Putamen (tissue), 1 donor: ENCODE results near the gene ZNF652.
"Not testable (repeated sequence)": the region's sequence is repeated elsewhere in the genome, so short reads cannot be mapped to it uniquely, and the experiment has no call there.

ENCODE experiments used
- DNase-seq: peaks from one replicate; pipeline ENCODE4 v3.0.0-alpha.2; 2016; ENCODE audit warnings: low spot score

The ZNF652 gene

DNA sequence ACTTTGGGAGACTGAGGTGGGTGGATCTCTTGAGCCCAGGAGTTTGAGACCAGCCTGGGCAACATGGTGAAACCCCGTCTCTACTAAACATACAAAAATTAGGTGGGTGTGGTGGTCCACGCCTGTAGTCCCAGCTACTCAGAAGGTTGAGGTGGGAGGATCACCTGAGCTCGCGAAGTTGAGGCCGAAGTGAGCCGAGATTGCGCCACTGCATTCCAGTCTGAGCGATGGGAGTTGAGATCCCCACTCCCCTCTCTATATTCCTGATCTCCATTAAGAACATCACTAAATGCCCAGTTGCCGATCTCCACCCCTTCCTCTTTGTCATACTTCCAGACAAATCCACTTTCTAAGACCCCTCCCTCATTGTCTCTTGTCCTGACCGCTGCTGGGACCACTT is 24.3 kb upstream of the ZNF652 start:
- DNase-seq: no peak

DNA sequence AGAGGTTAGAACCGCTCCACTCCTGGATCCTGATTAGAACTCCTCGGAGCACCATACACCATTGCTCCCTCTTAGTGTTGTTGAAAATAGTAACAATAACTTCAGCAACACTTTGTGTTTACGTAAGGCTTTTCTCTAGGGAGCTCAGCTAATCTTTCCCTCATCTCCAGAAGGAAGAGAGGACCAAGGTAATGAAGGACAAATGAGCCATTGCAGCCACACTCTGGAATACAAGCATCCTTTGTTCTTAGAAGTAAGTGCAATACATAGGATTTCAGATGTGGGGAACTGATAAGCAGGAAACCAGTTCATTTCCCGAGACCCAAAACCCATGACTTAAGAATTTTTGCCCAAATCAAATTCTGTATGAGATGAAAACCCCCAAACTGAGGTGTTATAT is 22.9 kb upstream of the ZNF652 start:
- no peak for DNase-seq

DNA sequence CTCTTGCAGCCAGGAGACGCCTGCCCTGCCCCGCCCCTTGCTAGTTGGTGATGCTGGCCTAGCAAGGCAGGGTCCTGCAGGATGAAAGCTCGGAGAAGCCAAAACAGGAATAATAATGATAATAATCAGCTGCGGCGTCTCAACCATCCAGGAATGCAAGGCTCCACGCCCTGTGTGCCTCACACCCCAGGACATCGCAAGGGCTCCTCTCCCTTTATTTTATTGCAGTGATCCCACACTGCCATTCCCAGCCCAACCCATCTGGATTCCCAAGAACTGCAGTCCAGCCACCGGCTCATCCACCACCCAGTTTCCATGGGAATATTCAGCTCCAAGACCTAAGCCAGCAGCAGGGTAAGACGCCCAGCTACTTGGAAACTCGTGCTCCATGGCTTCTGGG is 21.0 kb upstream of the ZNF652 start:
- no peak for DNase-seq

DNA sequence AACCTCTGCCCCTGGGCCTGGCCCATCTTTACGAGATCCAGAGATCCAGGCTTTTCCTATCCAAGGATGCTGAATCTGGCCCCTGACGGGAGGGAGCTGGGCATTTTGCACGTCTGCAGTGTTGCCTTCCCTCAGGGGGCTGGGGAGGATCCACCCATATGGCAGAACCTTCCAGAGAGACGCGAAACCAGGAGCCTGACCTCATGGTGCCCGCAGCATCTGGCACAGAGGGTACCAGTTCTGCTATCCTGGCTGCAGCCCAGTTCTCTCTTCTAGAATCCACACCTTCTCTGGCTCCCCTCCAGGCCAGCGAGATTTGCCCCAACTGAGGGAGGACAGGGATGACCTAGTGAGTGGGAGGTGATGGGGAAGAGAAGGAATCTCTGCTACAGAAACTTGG is 20.5 kb upstream of the ZNF652 start:
- no peak for DNase-seq

DNA sequence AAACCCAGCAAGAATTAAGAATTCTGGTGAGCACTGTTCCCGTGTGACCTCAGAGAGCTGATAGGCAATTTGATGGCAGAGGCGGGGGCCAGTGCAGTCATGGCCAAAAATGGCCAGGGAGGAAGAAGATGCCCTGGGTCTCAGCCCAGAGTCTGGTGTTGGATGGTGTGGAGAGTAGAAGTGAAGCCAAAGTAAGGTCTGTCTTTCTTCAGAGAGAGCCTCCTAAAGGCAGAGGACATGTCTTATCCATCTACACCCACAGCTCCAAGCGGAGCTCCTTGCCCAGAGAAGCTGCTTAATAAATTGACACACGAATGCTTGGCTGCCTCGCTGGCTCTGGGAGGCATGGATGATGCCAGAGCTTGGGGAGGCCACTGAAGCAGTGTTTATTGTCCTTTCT is 19.7 kb upstream of the ZNF652 start:
- DNase-seq: no peak

DNA sequence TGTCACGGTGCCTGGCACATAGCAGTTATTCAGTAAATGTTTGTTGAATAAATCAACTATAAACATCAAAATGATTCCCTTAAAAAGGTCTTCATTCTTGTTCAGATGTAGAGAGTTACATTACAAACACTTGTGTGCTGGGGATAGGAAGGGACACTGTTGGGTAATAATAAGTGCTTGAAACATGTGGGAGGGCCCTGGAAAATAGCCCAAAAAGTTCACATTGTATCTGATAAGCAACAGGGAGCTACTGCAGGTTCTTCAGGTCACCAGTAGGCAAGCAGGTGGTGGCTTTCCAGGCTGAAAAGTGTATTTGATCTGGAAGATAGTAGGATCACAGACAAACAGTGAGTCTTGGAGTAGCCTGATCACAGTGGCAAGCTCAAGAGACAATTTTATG is 19.0 kb upstream of the ZNF652 start:
- DNase-seq: no peak

DNA sequence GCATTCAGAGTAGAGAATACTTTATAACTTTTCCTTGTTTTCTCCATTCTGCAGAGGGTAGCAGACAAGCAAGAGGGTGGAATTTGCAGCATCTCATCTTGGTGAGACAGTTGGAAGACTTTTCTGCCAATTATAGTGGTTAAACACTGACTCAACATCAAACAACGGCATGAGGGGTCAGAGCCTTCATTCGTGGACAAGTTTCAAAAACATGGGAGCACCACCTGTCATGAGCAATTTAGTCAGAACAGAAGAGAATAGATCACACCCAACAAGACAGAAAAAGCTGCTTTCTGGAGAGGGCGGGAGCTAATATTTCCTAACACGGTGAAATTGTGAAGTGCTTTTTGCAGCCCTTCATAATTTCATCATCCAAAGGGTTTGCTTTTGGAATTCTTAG is 17.9 kb upstream of the ZNF652 start:
- DNase-seq: no peak

DNA sequence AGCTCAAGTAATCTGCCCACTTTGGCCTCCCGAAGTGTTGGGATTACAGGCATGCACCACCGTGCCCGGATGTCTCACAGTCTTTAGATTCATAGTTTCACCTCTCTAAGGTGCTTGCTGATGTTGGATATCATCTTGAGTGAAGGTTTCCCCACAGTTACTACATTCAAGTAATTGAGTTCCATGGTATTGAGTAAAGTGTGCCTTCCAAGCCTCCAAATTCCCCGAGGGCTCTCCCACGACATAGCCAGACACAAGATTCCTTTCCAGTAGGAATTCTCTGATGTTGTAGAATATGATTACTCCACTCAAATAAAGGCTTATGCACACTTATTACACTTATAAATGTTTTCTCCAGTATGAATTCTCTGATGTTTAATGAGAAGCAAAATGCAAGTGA is 16.3 kb upstream of the ZNF652 start:
- DNase-seq: no peak

DNA sequence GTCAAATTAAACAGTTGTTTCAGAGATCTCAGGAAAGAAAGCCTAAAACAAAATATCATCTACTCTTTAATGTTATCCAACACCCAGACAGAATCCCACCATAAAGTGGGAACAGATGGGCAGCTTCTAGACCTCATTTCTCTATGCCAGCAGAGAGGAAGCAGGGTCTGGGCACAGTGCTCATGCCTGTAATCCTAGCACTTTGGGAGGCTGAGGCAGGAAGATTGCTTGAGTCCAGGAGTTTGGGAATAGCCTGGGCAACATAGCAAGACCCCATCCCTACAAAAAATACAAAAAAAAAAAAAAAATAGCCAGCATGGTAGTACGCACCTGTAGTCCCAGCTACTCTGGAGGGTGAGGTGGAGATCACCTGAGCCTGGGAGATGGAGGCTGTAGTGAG is 13.5 kb upstream of the ZNF652 start:
- DNase-seq: no peak

DNA sequence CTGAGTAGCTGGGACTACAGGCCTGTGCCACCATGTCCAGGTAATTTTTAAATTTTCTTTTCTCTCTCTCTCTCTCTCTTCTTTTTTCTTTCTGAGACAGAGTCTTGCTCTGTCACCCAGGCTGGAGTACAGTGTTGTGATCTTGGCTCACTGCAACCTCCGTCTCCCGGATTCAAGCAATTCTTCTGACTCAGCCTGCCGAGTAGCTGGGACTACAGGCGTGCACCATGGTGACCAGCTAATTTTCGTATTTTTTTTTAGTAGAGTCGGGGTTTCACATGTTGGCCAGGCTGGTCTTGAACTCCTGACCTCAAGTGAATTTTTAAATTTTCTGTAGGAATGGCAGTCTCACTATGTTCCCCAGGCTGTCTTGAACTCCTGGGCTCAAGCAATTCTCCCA is 11.1 kb upstream of the ZNF652 start:
- no peak for DNase-seq

DNA sequence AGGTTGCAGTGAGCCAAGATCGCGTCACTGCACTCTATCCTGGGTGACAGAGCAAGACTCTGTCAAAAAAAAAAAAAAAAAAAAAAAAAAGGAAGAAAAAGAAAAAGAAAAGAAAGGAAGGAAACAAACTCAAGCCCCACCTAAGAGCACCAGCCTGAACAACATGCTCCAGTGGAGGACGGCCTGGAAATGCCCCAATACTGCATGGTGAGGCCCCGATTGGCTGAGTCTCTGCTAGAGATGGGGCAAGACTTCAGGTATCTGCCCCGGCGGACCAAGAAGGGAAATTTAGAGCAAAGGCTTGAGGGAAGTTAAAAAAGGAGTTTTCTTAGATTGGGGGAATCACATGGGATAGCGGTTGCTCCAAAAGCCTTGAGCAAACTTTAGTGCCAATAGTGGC is 10.4 kb upstream of the ZNF652 start:
- no peak for DNase-seq

DNA sequence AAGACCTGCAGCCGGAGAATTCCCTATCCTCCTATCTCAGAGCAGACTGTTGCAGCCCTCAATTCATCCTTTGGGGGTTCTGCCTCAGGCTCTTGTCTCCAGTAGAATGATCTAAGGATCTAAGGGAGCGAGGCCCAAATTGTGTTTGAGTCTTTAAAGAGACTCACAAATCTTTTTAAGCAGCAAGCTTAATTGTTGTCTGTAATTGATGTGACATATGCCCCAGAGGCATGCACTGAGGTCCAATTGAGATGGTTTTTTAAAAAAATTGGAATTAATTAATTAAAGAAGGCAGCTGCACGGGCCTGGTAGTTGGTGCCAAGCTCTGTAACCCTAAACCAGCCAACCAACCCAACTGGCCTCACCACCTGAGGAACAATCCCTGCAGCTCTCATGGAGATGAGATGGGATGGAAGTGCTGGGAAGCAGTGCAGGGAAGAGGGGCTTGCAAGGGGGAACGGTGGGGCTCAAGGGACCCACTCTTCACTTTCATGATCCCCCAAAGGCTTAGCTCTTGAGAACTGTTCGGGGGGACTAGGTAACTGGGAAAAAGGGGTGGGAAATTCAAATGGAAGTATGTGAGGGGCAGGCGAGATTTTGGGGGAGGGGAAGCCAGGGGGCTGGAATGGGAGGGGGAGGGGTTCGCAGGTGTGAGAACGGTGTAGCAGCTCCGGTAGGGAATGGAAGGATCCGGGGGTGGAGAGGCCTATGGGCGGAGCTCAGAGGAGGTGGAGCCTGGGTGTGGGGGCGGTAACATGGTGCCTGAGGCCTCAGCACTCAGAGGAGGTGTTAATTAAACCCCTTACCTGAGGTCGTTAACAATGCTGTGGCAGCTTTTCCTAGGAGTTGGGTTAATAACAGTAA is 9.2 kb upstream of the ZNF652 start:
- no peak for DNase-seq

DNA sequence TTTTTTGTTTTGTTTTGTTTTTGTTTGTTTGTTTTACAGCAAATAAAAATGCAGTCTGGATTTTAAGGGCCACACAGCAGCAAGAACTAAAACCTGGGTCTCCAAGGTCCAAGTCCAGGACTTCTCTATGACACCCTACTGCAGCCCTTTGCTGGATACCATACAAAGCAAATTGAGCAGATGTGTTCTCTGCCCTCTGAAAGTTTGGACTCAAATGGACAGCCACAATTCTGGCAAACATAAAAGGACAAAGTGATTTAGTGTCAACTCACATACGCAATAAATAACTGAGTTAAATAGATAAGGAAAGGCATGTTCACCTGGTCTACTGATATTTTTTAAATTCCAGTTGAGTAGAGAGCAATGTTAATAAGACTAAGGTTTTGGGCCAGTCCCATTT is 7.7 kb upstream of the ZNF652 start:
- no peak for DNase-seq

DNA sequence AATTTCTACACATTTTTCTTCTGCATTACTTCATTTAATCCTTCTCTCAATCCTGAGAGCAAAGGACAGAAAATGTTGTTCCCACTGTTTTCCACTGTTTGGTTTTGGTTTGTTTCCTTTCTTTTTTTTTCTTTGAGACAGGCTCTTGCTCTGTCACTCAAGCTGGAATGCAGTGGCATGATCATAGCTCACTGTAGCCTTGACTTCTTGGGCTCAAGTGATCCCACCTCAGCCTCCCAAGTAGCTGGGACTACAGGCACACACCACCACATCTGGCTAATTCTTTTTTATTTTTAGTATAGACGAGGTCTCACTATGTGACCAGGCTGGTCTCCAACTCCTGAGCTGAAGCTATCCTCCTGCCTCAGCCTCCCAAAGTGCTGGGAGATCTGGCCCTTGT is 7.0 kb upstream of the ZNF652 start:
- no peak for DNase-seq

DNA sequence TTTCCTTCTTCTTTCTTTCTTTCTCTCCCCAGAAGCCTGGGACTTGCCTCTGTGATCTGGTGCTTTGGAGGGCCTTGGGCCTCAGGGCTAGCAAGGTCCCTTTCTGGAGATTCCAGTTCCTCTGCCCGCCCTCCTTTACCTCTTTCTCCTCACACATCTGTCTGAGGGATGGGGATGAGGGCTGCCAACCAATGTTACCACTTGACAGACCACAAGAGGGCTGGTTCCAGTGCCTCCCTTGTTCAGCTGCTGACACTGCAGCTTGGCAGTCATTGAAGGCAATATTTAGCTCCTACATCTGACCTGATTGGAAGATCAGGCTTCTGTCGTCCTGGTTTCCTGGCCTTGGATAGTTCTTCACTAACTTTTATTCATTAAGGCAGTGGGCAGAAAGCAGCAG is 3.6 kb upstream of the ZNF652 start:
- peak; percentile 65 for DNase-seq

DNA sequence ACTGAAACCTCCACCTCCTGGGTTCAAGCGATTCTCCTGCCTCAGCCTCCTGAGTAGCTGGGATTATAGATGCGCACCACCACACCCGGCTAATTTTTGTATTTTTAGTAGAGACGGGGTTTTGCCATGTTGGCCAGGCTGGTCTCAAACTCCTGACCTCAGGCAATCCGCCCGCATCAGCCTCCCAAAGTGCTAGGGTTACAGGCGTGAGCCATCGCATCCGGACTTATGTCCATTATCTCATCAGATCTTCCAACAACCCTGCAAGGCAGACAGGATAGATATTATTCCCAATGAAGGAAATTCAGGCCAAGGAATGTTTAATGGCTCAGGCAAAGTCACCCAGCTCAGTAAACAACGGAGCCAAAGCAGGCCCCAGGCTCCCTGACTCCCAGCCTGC is 3.1 kb upstream of the ZNF652 start:
- not testable (repeated sequence) for DNase-seq

DNA sequence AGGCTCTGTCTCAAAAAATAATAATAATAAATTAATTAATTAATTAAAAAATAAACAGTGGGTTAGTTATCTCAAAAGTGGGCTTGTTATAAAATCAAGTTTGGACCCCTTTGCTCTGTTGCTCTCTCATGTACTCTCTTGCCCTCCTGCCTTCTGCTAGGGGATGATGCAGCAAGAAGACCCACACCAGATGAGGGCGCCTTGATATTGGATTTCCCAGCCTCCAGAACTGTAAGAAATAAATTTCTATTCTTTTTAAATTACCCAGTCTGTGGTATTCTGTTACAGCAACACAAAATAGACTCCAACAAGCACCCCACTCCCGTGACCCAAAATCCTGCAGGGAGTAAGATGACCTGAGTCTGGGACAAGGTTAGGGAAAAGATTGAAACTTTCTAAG is 2.1 kb upstream of the ZNF652 start:
- DNase-seq: no peak

DNA sequence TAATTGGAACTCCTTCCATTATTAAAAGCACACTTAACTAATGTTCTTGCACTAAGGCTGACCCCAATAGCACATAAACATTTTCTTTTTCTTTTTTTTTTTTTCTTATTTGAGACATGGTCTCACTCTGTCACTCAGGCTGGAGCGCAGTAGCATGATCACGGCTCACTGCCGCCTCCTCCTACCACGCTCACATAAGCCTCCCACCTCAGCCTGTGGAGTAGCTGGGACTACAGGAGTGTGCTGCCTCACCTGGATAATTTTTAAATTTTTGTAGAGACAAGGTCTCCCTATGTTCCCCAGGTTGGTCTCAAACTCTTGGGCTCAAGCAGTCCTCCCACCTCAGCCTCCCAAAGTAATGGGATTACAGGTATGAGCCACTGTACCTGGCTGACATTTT is 1.2 kb upstream of the ZNF652 start:
- DNase-seq: no peak

DNA sequence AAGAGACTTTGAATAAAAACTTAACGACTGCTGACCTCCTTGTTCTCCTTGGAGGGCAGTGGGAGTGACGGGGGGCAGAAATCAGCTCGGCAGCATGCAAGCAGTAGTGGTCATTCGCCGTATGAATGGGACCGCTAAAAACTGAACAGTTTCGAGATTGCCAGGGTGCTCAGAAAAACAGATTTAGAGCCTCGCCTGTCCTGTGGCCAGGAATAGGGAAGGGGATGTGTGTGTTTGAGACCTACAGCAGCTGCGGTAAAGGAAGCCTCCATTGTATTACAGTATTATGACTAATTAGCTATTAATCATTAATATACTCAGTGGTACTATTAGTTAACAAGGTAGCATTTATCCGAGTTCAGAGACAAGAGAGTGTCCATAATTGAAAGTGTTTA is 670 bp upstream of the ZNF652 start:
- no peak for DNase-seq

DNA sequence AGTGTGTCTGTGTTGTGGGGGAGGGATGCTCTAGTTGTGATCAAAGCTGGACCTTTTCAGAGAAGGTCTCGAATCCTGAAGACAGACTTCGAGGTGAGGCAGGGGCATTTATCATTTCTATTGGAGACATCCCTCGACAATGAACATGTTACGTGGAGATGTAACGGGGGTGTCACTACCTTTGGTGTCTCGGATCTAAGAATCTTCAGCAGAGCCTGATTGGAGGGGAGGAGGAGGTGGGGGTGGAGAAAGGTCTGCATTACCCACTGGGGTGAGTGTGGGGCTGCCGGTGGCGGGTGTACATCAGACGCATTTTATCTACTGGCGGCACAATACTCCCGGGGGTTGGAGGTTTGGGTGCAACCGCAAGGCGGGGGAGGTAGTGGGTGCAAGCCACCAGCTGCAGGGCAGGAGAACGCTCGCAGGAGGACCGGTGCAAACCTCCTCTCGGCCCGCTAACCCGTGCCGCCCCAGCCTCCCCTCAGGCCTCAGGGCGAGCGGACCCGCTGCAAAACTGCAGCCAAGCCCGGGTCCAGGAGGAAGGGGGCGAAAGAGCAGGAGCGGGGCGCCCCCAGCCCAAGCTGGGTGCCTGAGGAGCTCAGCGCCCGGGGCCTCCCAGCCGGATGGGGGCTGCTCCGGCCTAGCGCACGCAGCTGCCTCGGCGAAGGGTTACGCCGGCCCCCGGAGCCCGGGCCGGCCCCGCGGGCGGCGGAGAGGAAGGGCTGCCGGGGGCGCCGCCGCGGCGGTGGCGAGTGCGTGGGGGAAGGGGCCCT is 735 bp downstream of the ZNF652 start:
- peak; percentile 78 for DNase-seq

DNA sequence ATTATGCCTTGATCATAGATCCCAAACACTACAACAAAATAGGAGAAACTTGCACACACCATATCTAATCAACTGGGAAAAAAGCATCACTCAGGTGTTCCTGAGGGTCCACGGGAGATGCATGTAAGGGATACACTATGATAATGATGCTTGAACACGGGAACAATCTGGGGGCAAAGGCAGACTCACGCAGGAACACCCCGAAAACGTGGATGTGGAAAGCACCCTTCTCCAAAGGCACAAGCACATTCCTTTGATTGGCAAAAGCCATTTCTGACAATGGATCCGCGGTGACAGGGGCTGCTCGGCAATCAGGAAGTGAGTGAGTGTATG is 1.3 kb downstream of the ZNF652 start:
- DNase-seq: no peak

DNA sequence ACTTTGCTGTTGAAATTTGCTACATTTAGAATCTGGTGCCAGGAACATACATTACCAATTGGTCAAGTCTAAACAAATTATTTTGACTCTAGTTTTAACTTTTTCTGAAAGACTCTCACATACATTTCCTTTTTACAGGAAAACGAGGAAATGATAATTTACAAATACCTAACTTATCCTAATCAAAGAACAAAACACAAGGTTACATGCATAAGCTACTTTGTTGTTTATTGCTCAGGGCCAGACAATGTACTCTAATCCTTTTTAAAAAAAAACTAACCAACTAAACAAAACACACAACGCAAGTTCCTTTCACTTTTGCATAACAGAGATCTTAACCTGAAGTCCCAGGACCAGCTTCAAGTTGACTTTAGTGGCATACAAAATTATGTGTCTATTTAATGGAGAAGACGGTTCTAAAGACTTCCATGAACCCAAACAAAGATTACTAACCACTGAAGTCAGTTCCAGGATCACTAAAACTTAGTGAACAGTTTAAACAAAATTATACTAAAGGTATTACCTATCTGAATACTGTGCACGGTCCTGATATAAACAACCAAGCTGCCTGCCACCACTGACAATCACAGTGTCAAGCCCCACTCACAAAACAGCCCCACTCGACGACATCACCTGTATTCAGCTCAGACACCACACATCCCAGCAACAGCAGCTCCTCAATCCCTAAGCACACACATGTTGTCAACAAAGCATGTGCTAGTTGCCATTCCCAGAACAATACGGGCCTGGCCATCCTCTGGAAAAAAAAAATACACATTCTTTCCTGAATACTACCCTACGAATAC is 1.9 kb downstream of the ZNF652 start:
- no peak for DNase-seq
